ENCODE results near the gene AMOTL2.

DNA sequence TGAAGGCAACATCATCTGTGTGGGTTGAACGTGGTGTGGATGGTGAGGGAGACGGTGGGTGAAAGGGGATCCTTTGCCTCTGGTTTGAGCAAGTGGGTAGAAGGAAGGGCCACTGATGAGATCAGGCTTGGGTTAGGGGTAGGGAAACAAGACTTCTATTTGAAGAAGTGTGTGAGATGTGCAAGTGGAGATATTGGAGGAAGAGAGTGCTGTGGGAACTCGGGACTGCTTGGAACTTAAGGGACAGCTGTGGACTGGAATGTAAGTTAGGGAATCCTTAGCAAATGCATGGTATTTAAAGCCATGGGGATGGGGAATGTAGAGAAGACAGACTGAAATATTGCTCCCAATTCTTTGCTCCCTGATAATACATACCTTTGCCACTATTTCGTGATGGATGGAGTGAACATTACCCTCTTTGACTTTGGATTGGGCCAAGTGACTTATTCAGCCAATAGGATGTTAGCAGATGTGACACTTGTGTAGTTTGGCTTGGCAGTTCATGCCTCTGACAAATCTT lies 30.2 kb upstream of the AMOTL2 start:
- TF ChIP-seq, protein P1, sequence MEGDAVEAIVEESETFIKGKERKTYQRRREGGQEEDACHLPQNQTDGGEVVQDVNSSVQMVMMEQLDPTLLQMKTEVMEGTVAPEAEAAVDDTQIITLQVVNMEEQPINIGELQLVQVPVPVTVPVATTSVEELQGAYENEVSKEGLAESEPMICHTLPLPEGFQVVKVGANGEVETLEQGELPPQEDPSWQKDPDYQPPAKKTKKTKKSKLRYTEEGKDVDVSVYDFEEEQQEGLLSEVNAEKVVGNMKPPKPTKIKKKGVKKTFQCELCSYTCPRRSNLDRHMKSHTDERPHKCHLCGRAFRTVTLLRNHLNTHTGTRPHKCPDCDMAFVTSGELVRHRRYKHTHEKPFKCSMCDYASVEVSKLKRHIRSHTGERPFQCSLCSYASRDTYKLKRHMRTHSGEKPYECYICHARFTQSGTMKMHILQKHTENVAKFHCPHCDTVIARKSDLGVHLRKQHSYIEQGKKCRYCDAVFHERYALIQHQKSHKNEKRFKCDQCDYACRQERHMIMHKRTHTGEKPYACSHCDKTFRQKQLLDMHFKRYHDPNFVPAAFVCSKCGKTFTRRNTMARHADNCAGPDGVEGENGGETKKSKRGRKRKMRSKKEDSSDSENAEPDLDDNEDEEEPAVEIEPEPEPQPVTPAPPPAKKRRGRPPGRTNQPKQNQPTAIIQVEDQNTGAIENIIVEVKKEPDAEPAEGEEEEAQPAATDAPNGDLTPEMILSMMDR (conservative IDR thresholded peaks at IDR 0.05 in 1 of 2, IDR thresholded peaks at IDR 0.05 in 1 of 2; ENCODE audit: extremely low read depth in 1 of 2, insufficient read depth in 1 of 2, low read depth in 1 of 2, low read length in 2 of 2) = no peak
- TF ChIP-seq EZH2 (IDR thresholded peaks at IDR 0.05; ENCODE audit: borderline replicate concordance, low read length) = no peak
